ENCODE results near the gene SLC66A3.
A peak's percentile ranks its signal among the peaks of the same experiment; 100 is the strongest.

GRCh38 chr2:11154923-11155380 lies 315 bp upstream of the SLC66A3 start:
- TF ChIP-seq POLR2A (IDR thresholded peaks at IDR 0.05): peak in 1 of 2 donors; percentile 34
- TF ChIP-seq, protein P1, sequence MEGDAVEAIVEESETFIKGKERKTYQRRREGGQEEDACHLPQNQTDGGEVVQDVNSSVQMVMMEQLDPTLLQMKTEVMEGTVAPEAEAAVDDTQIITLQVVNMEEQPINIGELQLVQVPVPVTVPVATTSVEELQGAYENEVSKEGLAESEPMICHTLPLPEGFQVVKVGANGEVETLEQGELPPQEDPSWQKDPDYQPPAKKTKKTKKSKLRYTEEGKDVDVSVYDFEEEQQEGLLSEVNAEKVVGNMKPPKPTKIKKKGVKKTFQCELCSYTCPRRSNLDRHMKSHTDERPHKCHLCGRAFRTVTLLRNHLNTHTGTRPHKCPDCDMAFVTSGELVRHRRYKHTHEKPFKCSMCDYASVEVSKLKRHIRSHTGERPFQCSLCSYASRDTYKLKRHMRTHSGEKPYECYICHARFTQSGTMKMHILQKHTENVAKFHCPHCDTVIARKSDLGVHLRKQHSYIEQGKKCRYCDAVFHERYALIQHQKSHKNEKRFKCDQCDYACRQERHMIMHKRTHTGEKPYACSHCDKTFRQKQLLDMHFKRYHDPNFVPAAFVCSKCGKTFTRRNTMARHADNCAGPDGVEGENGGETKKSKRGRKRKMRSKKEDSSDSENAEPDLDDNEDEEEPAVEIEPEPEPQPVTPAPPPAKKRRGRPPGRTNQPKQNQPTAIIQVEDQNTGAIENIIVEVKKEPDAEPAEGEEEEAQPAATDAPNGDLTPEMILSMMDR (IDR thresholded peaks at IDR 0.05): no peak
- no peak for TF ChIP-seq EP300 (IDR thresholded peaks at IDR 0.05)
- TF ChIP-seq POLR2AphosphoS5 (IDR thresholded peaks at IDR 0.05): no peak
